GM23248 (cell line): ENCODE data around the gene TSPAN5. TPM values are rescaled to one million over a fixed set of nuclear protein-coding genes. Genes with fewer than 3 reads are reported as not detected.

Experiments used
- DNase-seq: peaks from one replicate; pipeline ENCODE4 v3.0.0-alpha.2; 2015
- H2AFZ ChIP-seq: fragments of 200-600 bp; sonication (generic); 2 replicates; pipeline ENCODE4 v1.6.1; 2016; ENCODE audit warnings: antibody characterized with exemption
- H3F3A ChIP-seq: fragments of 200-600 bp; sonication (generic); 2 replicates; pipeline ENCODE4 v1.6.1; 2016; ENCODE audit warnings: mild to moderate bottlenecking, antibody characterized with exemption, mixed run types; ENCODE audit not compliant: insufficient read depth
- H3K27ac ChIP-seq: fragments of 200-600 bp; sonication (generic); 2 replicates; pipeline ENCODE4 v1.5.1; 2016; ENCODE audit warnings: mild to moderate bottlenecking
- H3K27me3 ChIP-seq: fragments of 200-600 bp; sonication (generic); replicated peaks from 2 replicates; pipeline ENCODE4 v1.6.1; 2016; ENCODE audit warnings: mild to moderate bottlenecking; ENCODE audit not compliant: insufficient read depth
- H3K36me3 ChIP-seq: fragments of 200-600 bp; sonication (generic); 2 replicates; pipeline ENCODE4 v1.6.1; 2016; ENCODE audit warnings: low read depth, mild to moderate bottlenecking
- H3K4me1 ChIP-seq: fragments of 200-600 bp; sonication (generic); 2 replicates; pipeline ENCODE4 v1.6.1; 2016; ENCODE audit warnings: mild to moderate bottlenecking; ENCODE audit not compliant: insufficient read depth
- H3K4me2 ChIP-seq: fragments of 200-600 bp; sonication (generic); one replicate; pipeline ENCODE4 v1.6.1; 2016; ENCODE audit warnings: mild to moderate bottlenecking; ENCODE audit not compliant: unreplicated experiment
- H3K4me3 ChIP-seq: fragments of 200-600 bp; sonication (generic); 2 replicates; pipeline ENCODE4 v1.5.1; 2016; ENCODE audit warnings: mild to moderate bottlenecking
- H3K79me2 ChIP-seq: fragments of 200-600 bp; sonication (generic); 2 replicates; pipeline ENCODE4 v1.6.1; 2016; ENCODE audit warnings: mild to moderate bottlenecking; ENCODE audit not compliant: insufficient read depth
- H3K9ac ChIP-seq: fragments of 200-600 bp; sonication (generic); 2 replicates; pipeline ENCODE4 v1.6.1; 2016; ENCODE audit warnings: mild to moderate bottlenecking
- H3K9me2 ChIP-seq: fragments of 200-600 bp; sonication (generic); 2 replicates; pipeline ENCODE4 v1.6.1; 2016; ENCODE audit warnings: mixed run types, mild to moderate bottlenecking, moderate library complexity; ENCODE audit not compliant: insufficient read depth
- H3K9me3 ChIP-seq: fragments of 200-600 bp; sonication (generic); one replicate; pipeline ENCODE4 v1.6.1; 2017; ENCODE audit warnings: low read depth
- H4K20me1 ChIP-seq: fragments of 200-600 bp; sonication (generic); 2 replicates; pipeline ENCODE4 v1.6.0; 2016; ENCODE audit not compliant: insufficient read depth
- EZH2 ChIP-seq: fragments of 200-600 bp; sonication (generic); IDR thresholded peaks from 2 replicates; pipeline ENCODE4 v1.6.1; 2018; ENCODE audit warnings: antibody characterized with exemption, mild to moderate bottlenecking; ENCODE audit not compliant: insufficient read depth, poor library complexity, severe bottlenecking
- EZH2phosphoT487 ChIP-seq: fragments of 200-600 bp; sonication (generic); IDR thresholded peaks from 2 replicates; pipeline ENCODE4 v1.6.1; 2018; ENCODE audit warnings: antibody characterized with exemption, moderate library complexity, mild to moderate bottlenecking, low read depth; ENCODE audit not compliant: insufficient read depth
- WGBS, 2 experiments: methylation state at CpG; one replicate each; pipeline ENCODE4 v1.1.6; 2015 to 2017; ENCODE audit warnings: low lambda C conversion rate in 2 of 2, low coverage in 1 of 2; ENCODE audit errors: missing lambda C conversion rate in 2 of 2; 5-methylcytosine and 5-hydroxymethylcytosine counted together
- in situ Hi-C: fragments of 300-500 bp; cut with MboI; formaldehyde crosslinking; loops from 2 replicates; pipeline ENCODE4 v1.15.0; 2020
- polyA plus RNA-seq: library from polyadenylated mRNA; unstranded; fragments of >200 nt; fragmentation: Nextera tagmentation; extraction: Ambion mirVana; gene quantifications from 2 replicates; pipeline ENCODE4 v1.2.1, GENCODE V29; 2016
- total RNA-seq: library from RNA; depleted of rRNA; stranded (reverse); fragments of >200 nt; shearing (Covaris generic); gene quantifications from 2 replicates; pipeline ENCODE4 v1.2.3, GENCODE V29; 2014

Gene TSPAN5
- total and polyA plus RNA-seq, 2 experiments from 2014 or later, result 61.9 to 76.6 TPM

DNA sequence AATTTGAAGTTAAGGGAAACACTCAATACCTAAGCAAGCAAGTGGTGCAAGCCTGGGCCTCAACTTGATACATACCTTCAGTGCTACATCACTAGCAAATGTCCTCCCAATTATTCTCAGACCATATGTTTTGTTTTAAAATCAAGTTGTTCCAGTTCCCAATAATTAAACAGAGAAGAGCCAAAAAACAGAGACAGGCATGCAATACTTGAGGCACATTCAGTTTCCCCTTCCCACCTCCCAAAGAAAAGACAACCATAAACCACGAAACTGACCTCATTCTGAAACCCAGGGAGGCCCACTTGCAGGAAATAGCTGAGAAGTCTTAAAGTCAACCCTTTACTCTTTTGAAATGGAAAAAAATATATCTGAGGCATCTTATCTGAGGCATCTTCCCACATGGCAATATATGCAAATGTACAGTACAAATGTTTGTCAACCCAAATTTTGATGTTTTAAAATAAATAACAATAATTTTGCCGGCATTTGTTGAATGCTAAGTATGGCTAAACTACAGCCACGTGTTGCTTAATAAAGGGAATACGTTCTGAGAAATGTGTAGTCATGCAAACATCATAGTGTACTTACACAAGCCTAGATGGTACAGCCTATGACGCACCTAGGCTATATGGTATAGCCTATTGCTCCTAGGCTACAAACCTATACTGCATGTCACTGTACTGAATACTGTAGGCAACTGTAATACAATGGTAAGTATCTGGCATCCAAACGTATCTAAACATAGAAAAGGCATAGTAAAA is 147.5 kb downstream of the TSPAN5 start:
- Histone ChIP-seq H2AFZ (peak overlapping the region; percentile 51; the same call in 1 of the 2 replicates), H3K4me2 (peak overlapping the region; percentile 86), H3K9me2 (no peaks in the 10 kb centered on the region), H3K36me3 (no peaks in the 10 kb centered on the region; the same call in 1 of the 2 replicates), H4K20me1 (no peaks in the 10 kb centered on the region), H3K9me3 (no peaks in the 10 kb centered on the region), H3K79me2 (peaks cover 88% of the 10 kb centered on the region), H3K27me3 (no peaks in the 10 kb centered on the region), H3K9ac (peak overlapping the region; percentile 75), H3K4me3 (peak overlapping the region; percentile 49), H3K27ac (peak overlapping the region; percentile 90), H3K4me1 (peaks cover 56% of the 10 kb centered on the region), H3F3A (peaks cover 60% of the 10 kb centered on the region)
- TF ChIP-seq EZH2phosphoT487, result no peak
- no peak for TF ChIP-seq EZH2
- DNase-seq, result peak; percentile 89
- in situ Hi-C loops, result no loop called here
- 21 to 23% methylated on average over 6 of the region's 6 CpGs for WGBS, 2 experiments

DNA sequence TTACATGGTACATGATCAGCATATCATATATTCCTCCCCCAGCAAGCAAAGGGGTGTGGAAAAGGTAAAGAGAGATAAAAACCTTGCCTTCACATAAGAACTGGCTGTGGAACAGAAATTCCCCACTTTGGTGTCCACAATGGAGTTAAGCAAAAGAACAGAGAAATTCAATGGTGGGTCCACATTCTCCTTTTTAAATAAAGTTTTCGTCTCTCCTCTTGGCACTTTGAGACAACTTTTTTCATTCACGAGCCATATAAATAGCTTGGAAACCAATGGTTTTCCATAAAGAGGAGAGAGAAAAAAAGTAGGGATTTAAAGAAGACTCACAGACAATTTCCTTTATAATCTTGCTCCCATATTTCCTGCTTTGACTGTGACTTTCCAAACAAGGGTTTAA is 148.1 kb downstream of the TSPAN5 start:
- H3K27me3 ChIP-seq, result no peaks in the 10 kb centered on the region
- H3K9me3 ChIP-seq, result no peaks in the 10 kb centered on the region
- no peak for DNase-seq
- peak overlapping the region; percentile 90 for H3K27ac ChIP-seq
- 22 to 24% methylated on average over 2 of the region's 2 CpGs for WGBS, 2 experiments
- in situ Hi-C loops, result no loop called here
- peak overlapping the region; percentile 51 for H2AFZ ChIP-seq
- peaks cover 54% of the 10 kb centered on the region for H3F3A ChIP-seq
- H3K4me2 ChIP-seq, result peak overlapping the region; percentile 86
- no peaks in the 10 kb centered on the region; the same call in 1 of the 2 replicates for H3K36me3 ChIP-seq
- H3K9ac ChIP-seq, result peak overlapping the region; percentile 75
- no peaks in the 10 kb centered on the region for H3K9me2 ChIP-seq
- no peaks in the 10 kb centered on the region for H4K20me1 ChIP-seq
- peaks cover 88% of the 10 kb centered on the region for H3K79me2 ChIP-seq
- H3K4me1 ChIP-seq, result peaks cover 52% of the 10 kb centered on the region
- peak overlapping the region; percentile 49 for H3K4me3 ChIP-seq
- no peak for TF ChIP-seq EZH2
- TF ChIP-seq EZH2phosphoT487, result no peak

DNA sequence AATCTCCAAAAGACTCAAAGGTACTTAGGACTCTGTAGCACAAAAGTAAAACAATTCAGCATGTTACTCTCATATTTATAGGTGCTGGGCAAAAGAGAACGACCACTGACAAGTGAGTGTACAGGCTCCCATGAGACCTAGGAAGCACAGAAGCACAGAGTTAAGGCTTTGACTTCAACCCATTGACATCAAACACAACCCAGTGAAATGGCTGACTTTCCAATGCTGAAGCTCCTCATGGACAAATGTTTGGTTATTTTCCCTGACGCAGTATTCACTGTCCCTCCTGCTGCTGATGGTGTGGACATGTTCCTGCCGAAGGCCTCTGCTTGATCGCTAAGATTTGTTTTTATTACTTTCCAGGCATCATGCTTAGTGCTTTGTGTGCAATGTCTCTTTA is 148.7 kb downstream of the TSPAN5 start:
- TF ChIP-seq EZH2, result no peak
- no peak for TF ChIP-seq EZH2phosphoT487
- Histone ChIP-seq H3K36me3 (no peaks in the 10 kb centered on the region; the same call in 1 of the 2 replicates), H3K4me1 (peaks cover 46% of the 10 kb centered on the region), H3K4me2 (peak overlapping the region; percentile 86), H3K9ac (peak overlapping the region; percentile 75), H3K27me3 (no peaks in the 10 kb centered on the region), H4K20me1 (no peaks in the 10 kb centered on the region), H3K4me3 (peak overlapping the region; percentile 49), H3K9me2 (no peaks in the 10 kb centered on the region), H3K27ac (peak overlapping the region; percentile 90), H2AFZ (peak overlapping the region; percentile 51), H3K9me3 (no peaks in the 10 kb centered on the region), H3K79me2 (peaks cover 88% of the 10 kb centered on the region), H3F3A (peaks cover 48% of the 10 kb centered on the region)
- DNase-seq, result peak; percentile 41
- WGBS, 2 experiments, result 33 to 34% methylated on average over 4 of the region's 4 CpGs
- in situ Hi-C loops, result no loop called here

DNA sequence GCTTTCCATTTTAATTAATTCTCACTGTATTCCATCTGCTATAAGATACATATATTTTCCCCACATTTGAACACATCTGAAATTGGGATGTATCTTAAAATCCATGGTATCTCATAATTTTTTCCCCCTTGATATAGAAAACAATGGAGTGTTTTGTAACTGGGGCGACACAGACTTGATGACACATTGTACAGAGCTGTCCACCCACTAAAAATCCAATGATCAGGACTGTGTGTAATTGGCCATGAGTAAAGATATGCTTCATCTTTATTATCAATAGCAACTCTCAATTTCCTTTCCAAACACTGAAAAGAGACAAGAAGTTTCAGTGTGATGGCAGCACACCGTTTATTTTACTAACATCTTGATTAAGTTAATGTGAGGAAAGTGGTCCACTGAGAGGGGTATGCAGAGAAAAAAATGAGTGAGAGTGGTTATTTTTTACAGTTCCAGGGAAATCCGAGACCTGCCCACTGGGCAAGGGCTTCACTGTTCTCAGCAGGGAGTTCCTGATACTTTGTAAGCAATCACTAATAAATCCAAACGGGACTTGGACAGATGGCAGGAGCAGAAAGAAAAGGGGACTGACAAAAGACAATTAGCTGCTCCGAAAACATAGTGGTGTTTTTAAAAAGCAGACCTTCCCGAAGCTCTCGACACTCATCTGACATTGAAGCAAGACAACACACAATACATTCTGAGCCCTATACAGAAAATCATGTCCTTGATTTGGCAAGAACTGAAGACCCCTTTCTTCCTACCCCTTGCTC is 149.4 kb downstream of the TSPAN5 start:
- in situ Hi-C loops, result no loop called here

More for the DNA sequence above, 149.4 kb downstream of the TSPAN5 start:
- Histone ChIP-seq H3K9me2 (no peaks in the 10 kb centered on the region), H3K4me1 (peaks cover 50% of the 10 kb centered on the region), H4K20me1 (no peaks in the 10 kb centered on the region), H3K9ac (peak overlapping the region; percentile 75), H3K36me3 (no peaks in the 10 kb centered on the region; the same call in 1 of the 2 replicates), H3F3A (peaks cover 48% of the 10 kb centered on the region), H3K27me3 (no peaks in the 10 kb centered on the region), H3K9me3 (no peaks in the 10 kb centered on the region), H2AFZ (peak overlapping the region; percentile 51), H3K4me2 (peak overlapping the region; percentile 86), H3K27ac (peak overlapping the region; percentile 90), H3K79me2 (peaks cover 88% of the 10 kb centered on the region), H3K4me3 (peak overlapping the region; percentile 49)
- TF ChIP-seq EZH2 (no peak), EZH2phosphoT487 (no peak)
- WGBS, 2 experiments, result 6 to 8% methylated on average over 7 of the region's 7 CpGs
- DNase-seq, result peak; percentile 65
